ENCODE data around the gene PPP6C.

- no peak for TF ChIP-seq CREB1 (CRISPR knock-in tag; IDR thresholded peaks at IDR 0.05; ENCODE audit: low read depth)
- no peak for TF ChIP-seq EZH2 (IDR thresholded peaks at IDR 0.05; ENCODE audit: low read depth, unreplicated experiment)
- no peak for TF ChIP-seq CTCF (conservative IDR thresholded peaks at IDR 0.05; ENCODE audit: low read depth in 2 of 2)
- no peak for TF ChIP-seq JUNB (IDR thresholded peaks at IDR 0.05; ENCODE audit: unreplicated experiment)
Measured at GRCh38 chr9:125176636-125177035, 13.0 kb downstream of the PPP6C start.
